Measurements from ENCODE around the gene ABHD4. TPM values are rescaled to one million over a fixed set of nuclear protein-coding genes. Genes with fewer than 3 reads are reported as not detected.

ABHD4 gene
- total and polyA plus RNA-seq, 10 of the 15 experiments (the other 5 are each of a cell fraction or from before 2014, with no cell fraction given) = 5.4 to 28.7 (median 10.8) TPM

GRCh38 chr14:22563987-22564386, 34.1 kb upstream of the ABHD4 start (continued):
- no peak for TF ChIP-seq CUX1 (IDR thresholded peaks at IDR 0.05; ENCODE audit: insufficient replicate concordance, low read depth, low read length)
- peak; percentile 62; the same call in 1 of the 2 replicates for TF ChIP-seq TBL1XR1 (IDR thresholded peaks at IDR 0.05; ENCODE audit: low read depth, low read length)
- no peak for TF ChIP-seq HDAC6 (IDR thresholded peaks at IDR 0.05; ENCODE audit: unreplicated experiment)
- no peak for TF ChIP-seq ZBTB11 (CRISPR knock-in tag; IDR thresholded peaks at IDR 0.05)
- TF ChIP-seq SUPT20H (IDR thresholded peaks at IDR 0.05; ENCODE audit: borderline replicate concordance, control insufficient read depth, low read depth, low read length) = no peak
- TF ChIP-seq RELA (IDR thresholded peaks at IDR 0.05; ENCODE audit: borderline replicate concordance, partially characterized antibody) = no peak
- TF ChIP-seq STAT3 (IDR thresholded peaks at IDR 0.05; ENCODE audit: low read depth, low read length) = no peak
- TF ChIP-seq E4F1 (IDR thresholded peaks at IDR 0.05; ENCODE audit: borderline replicate concordance, partially characterized antibody) = no peak
- TF ChIP-seq TCF3 (IDR thresholded peaks at IDR 0.05; ENCODE audit: borderline replicate concordance, insufficient read depth, low read depth, low read length) = no peak
- TF ChIP-seq ELK1 (IDR thresholded peaks at IDR 0.05; ENCODE audit: low read depth, low read length) = no peak
- peak; percentile 56 for TF ChIP-seq POLR2AphosphoS5 (IDR thresholded peaks at IDR 0.05; ENCODE audit: low read length)
- TF ChIP-seq HCFC1 (IDR thresholded peaks at IDR 0.05; ENCODE audit: low read length) = no peak
- no peak for TF ChIP-seq PML (IDR thresholded peaks at IDR 0.05; ENCODE audit: low read length)
- TF ChIP-seq SKIL (IDR thresholded peaks at IDR 0.05; ENCODE audit: low read depth, poor library complexity, severe bottlenecking) = peak; percentile 70
- peak; percentile 81; the same call in 1 of the 2 replicates for TF ChIP-seq MEF2A (IDR thresholded peaks at IDR 0.05; ENCODE audit: insufficient read depth, low read depth, low read length)
- TF ChIP-seq NBN (IDR thresholded peaks at IDR 0.05) = 0 out of 2 replicates have a peak, but pooled peaks have one; percentile 59
